OCI-LY7 (cell line): ENCODE data around the gene DGKQ. TPM values are rescaled to one million over a fixed set of nuclear protein-coding genes. Genes with fewer than 3 reads are reported as not detected.

ENCODE experiments used
- BruUV-seq: library from RNA; stranded (reverse); fragments of 400-500 nt; replicated peaks from 2 replicates; lab custom pipeline; 2021; lab: Mats Ljungman, UMichigan
- CTCF ChIA-PET: fragments of 300-600 bp; sonication (Branson Sonifier 250); formaldehyde crosslinking; loops from one replicate; lab custom pipeline; 2022; ENCODE audit warnings: antibody characterized with exemption; ENCODE audit not compliant: unreplicated experiment; lab: Charles Lee
- POLR2A ChIA-PET: fragments of 300-600 bp; sonication (Branson Sonifier 250); formaldehyde crosslinking; loops from one replicate; lab custom pipeline; 2022; ENCODE audit warnings: antibody characterized with exemption; lab: Charles Lee
- DNase-seq: peaks from one replicate; pipeline ENCODE4 v3.0.0-alpha.2; 2015; ENCODE audit warnings: low spot score
- H2AFZ ChIP-seq: fragments of 200-600 bp; sonication (generic), shearing (Covaris generic); 2 replicates; pipeline ENCODE4 v1.6.1; 2014; ENCODE audit warnings: mild to moderate bottlenecking, antibody characterized with exemption, low read length, moderate library complexity
- H3K27ac ChIP-seq: fragments of 200-600 bp; sonication (generic); 2 replicates; pipeline ENCODE4 v1.5.1; 2014; ENCODE audit warnings: mixed run types, low read depth, mild to moderate bottlenecking, moderate library complexity, low read length, inconsistent platforms; ENCODE audit not compliant: poor library complexity, severe bottlenecking
- H3K36me3 ChIP-seq: fragments of 200-600 bp; sonication (generic); 2 replicates; pipeline ENCODE4 v1.6.1; 2014; ENCODE audit warnings: mild to moderate bottlenecking, antibody characterized with exemption, low read length, moderate library complexity, mixed read lengths; ENCODE audit not compliant: insufficient read depth
- H3K4me1 ChIP-seq: fragments of 200-600 bp; sonication (generic); 2 replicates; pipeline ENCODE4 v1.5.1; 2014; ENCODE audit warnings: mild to moderate bottlenecking, low read length; ENCODE audit not compliant: insufficient read depth, poor library complexity, severe bottlenecking
- H3K4me2 ChIP-seq: fragments of 200-600 bp; sonication (generic); 2 replicates; pipeline ENCODE4 v1.6.1; 2014; ENCODE audit warnings: mild to moderate bottlenecking, low read length
- H3K4me3 ChIP-seq: fragments of 200-600 bp; sonication (generic); 2 replicates; pipeline ENCODE4 v1.5.1; 2014; ENCODE audit warnings: mild to moderate bottlenecking, low read depth, low read length; ENCODE audit not compliant: poor library complexity, severe bottlenecking
- H3K79me2 ChIP-seq: fragments of 200-600 bp; sonication (generic); 2 replicates; pipeline ENCODE4 v1.6.1; 2016; ENCODE audit warnings: low read depth, mild to moderate bottlenecking, low read length, moderate library complexity, mixed read lengths; ENCODE audit not compliant: insufficient read depth
- H3K9me2 ChIP-seq: fragments of 200-600 bp; sonication (generic); 2 replicates; pipeline ENCODE4 v1.6.1; 2016; ENCODE audit warnings: mild to moderate bottlenecking, low read length, mixed read lengths; ENCODE audit not compliant: insufficient read depth
- H3K9me3 ChIP-seq: fragments of 200-600 bp; sonication (generic); 2 replicates; pipeline ENCODE4 v1.6.1; 2014; ENCODE audit warnings: mild to moderate bottlenecking, mixed run types, low read length, mixed read lengths
- H4K20me1 ChIP-seq: fragments of 200-600 bp; sonication (generic); 2 replicates; pipeline ENCODE4 v1.6.1; 2014; ENCODE audit warnings: mild to moderate bottlenecking, antibody characterized with exemption, low read length, moderate library complexity, mixed read lengths; ENCODE audit not compliant: insufficient read depth
- EZH2phosphoT487 ChIP-seq: fragments of 200-600 bp; sonication (generic); IDR thresholded peaks from 2 replicates; pipeline ENCODE4 v1.6.1; 2018; ENCODE audit warnings: low read depth, borderline replicate concordance, mild to moderate bottlenecking, mixed run types, antibody characterized with exemption, low read length, moderate library complexity, mixed read lengths
- intact Hi-C: fragments of 100-400 bp; cut with micrococcal nuclease; formaldehyde crosslinking; loops from one replicate; pipeline ENCODE4 v1.10.0; 2022; ENCODE audit not compliant: unreplicated experiment
- total RNA-seq, 2 experiments: library from RNA; depleted of rRNA in 1 of 2; stranded (reverse); fragments of >200 nt in 1 of 2; shearing (Covaris generic) in 1 of 2; gene quantifications; 2 replicates each; pipeline ENCODE4 v1.2.3, GENCODE V29; 2014 to 2022
- TF ChIP-seq, protein P1 (sequence below): fragments of 200-600 bp; sonication (generic); conservative IDR thresholded peaks from 2 replicates; pipeline ENCODE4 v1.5.1; 2014; ENCODE audit warnings: mild to moderate bottlenecking, antibody characterized with exemption, low read length, moderate library complexity, mixed read lengths

Gene DGKQ
- total RNA-seq, 2 experiments from 2014 or later, result 11.3 to 15.2 TPM

- no peaks in the 10 kb centered on the region for H3K9me3 ChIP-seq
- CTCF ChIA-PET, result no interaction called here
- H2AFZ ChIP-seq, result no peak overlapping the region
- DNase-seq, result no peak
- H3K27ac ChIP-seq, result no peak overlapping the region
- no peaks in the 10 kb centered on the region for H3K9me2 ChIP-seq
- intact Hi-C loops, result no loop called here
- TF ChIP-seq, protein P1, sequence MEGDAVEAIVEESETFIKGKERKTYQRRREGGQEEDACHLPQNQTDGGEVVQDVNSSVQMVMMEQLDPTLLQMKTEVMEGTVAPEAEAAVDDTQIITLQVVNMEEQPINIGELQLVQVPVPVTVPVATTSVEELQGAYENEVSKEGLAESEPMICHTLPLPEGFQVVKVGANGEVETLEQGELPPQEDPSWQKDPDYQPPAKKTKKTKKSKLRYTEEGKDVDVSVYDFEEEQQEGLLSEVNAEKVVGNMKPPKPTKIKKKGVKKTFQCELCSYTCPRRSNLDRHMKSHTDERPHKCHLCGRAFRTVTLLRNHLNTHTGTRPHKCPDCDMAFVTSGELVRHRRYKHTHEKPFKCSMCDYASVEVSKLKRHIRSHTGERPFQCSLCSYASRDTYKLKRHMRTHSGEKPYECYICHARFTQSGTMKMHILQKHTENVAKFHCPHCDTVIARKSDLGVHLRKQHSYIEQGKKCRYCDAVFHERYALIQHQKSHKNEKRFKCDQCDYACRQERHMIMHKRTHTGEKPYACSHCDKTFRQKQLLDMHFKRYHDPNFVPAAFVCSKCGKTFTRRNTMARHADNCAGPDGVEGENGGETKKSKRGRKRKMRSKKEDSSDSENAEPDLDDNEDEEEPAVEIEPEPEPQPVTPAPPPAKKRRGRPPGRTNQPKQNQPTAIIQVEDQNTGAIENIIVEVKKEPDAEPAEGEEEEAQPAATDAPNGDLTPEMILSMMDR, result no peak
- no peak for TF ChIP-seq EZH2phosphoT487
- H3K36me3 ChIP-seq, result no peaks in the 10 kb centered on the region
- BruUV-seq, result no TSS peak
- no peak overlapping the region for H3K4me3 ChIP-seq
- H3K4me2 ChIP-seq, result no peak overlapping the region
- no peaks in the 10 kb centered on the region for H3K79me2 ChIP-seq
- POLR2A ChIA-PET, result no interaction called here
- no peaks in the 10 kb centered on the region for H3K4me1 ChIP-seq
- H4K20me1 ChIP-seq, result no peaks in the 10 kb centered on the region
These were observed 25.8 kb downstream of the DGKQ start for GRCh38 chr4:947491-947971.

DNA sequence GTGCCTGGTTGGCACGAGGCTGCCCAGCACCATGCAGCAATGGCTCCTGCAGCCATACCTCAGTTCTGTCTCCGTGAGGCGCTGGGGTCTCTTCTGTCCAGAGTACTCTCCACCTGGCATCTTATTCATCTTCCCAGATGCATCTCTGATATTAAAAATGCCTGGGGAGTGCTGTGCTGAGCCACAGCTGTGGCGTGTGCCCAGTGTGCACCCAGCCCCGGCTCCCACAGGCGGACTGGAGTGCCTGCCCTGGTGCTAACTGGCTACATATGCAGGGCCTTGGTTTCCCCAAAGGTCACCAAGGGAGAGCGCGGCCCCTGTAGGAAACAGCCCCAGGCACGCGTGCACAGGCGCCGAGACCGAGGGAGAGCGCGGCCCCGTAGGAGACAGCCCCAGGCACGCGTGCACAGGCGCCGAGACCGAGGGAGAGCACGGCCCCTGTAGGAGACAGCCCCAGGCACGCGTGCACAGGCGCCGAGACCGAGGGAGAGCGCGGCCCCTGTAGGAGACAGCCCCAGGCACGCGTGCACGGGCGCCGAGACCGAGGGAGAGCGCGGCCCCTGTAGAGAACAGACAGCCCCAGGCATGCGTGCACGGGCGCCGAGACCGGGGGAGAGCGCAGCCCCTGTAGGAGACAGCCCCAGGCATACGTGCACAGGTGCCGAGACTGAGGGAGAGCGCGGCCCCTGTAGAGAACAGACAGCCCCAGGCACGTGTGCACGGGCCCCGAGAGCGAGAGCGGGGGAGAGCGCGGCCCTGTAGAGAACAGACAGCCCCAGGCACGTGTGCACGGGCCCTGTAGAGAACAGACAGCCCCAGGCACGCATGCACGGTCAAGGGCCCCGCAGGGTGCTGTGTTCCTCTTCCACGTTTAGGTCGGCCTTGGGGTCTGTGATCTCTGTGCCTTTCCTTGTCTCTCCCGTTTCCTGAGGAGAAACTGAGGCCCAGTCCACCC is 26.6 kb downstream of the DGKQ start:
- Histone ChIP-seq H3K9me2 (no peaks in the 10 kb centered on the region), H3K9me3 (no peaks in the 10 kb centered on the region), H4K20me1 (no peaks in the 10 kb centered on the region), H3K27ac (no peak overlapping the region), H3K36me3 (no peaks in the 10 kb centered on the region), H3K4me3 (no peak overlapping the region), H3K4me1 (no peaks in the 10 kb centered on the region), H3K4me2 (no peak overlapping the region), H3K79me2 (no peaks in the 10 kb centered on the region), H2AFZ (no peak overlapping the region)
- POLR2A ChIA-PET, result no interaction called here
- BruUV-seq, result no TSS peak
- no peak for TF ChIP-seq EZH2phosphoT487
- TF ChIP-seq, protein P1, result no peak
- no peak for DNase-seq
- CTCF ChIA-PET, result no interaction called here
- intact Hi-C loops, result no loop called here

- BruUV-seq, result no TSS peak
- no peaks in the 10 kb centered on the region for H4K20me1 ChIP-seq
- TF ChIP-seq, protein P1, result no peak
- no peak for TF ChIP-seq EZH2phosphoT487
- DNase-seq, result no peak
- no peak overlapping the region for H3K27ac ChIP-seq
- H3K4me1 ChIP-seq, result no peaks in the 10 kb centered on the region
- H3K4me3 ChIP-seq, result no peak overlapping the region
- no peaks in the 10 kb centered on the region for H3K9me3 ChIP-seq
- H3K4me2 ChIP-seq, result no peak overlapping the region
- CTCF ChIA-PET, result no interaction called here
- H3K9me2 ChIP-seq, result no peaks in the 10 kb centered on the region
- no peaks in the 10 kb centered on the region for H3K79me2 ChIP-seq
- no peak overlapping the region for H2AFZ ChIP-seq
- POLR2A ChIA-PET, result no interaction called here
- no peaks in the 10 kb centered on the region for H3K36me3 ChIP-seq
- intact Hi-C loops, result no loop called here
These were observed 27.3 kb downstream of the DGKQ start for GRCh38 chr4:946103-946450.
